Measurements from ENCODE around the gene CTNNA1.

The CTNNA1 gene

DNA sequence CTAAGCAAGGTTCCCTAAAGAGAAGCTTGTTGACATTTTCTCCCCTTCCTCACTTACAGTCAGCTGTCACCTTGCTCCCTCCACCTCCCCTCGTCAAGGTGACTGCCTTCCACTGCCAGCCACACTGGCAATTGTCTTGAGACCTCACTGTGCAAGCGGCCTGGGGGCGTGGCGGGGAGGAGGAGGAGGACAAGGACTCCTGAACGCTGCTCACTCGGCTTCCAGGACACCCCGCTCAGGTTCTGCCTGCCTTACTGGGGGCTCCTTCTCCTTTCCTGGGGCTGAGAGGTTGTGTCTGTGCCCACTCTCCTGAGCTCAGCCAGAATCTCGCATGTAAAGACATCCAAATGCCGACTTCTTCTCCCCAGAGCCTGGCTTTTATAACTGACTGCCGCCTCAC is 182.2 kb downstream of the CTNNA1 start:
- no peak for DNase-seq

- no peak for DNase-seq
These were observed 183.2 kb downstream of the CTNNA1 start for GRCh38 chr5:138936225-138936967.

- no peak for DNase-seq
These were observed 183.7 kb downstream of the CTNNA1 start for GRCh38 chr5:138936968-138937345.

- DNase-seq = no peak
These were observed 184.5 kb downstream of the CTNNA1 start for GRCh38 chr5:138937392-138938387.

- DNase-seq = no peak
These were observed 185.3 kb downstream of the CTNNA1 start for GRCh38 chr5:138938526-138938925.

GRCh38 chr5:138942066-138942465 is 188.8 kb downstream of the CTNNA1 start:
- no peak for DNase-seq

- no peak for DNase-seq
These were observed 189.6 kb downstream of the CTNNA1 start for GRCh38 chr5:138942861-138943260.

DNA sequence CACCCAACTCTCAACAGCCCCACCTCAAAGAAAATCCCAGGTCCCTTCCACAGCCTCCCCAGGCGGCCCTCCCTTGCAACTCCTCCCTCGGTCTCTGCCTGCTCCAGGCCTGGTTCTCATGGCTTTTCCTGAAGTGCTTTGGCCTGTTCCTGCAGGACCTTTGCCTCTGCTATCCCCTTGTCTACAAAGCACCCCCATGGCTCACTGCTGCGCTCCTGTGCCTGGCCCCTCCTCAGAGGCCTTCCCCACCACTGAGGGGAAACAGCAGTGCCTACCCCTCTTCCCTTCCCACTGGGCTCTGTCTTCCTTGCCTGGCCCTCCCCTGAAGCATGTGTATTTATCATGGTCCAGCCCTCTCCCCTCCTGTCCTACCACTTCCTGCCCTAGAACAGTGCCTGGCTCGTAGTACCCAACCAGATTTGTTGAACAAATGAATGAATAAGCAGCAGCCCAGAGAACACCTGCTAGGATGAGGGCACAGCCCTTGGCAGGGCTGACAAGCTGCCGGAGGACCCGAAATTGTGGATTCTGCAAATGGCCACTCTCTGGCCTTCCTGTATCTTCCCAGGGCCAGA is 190.5 kb downstream of the CTNNA1 start:
- no peak for DNase-seq

- no peak for DNase-seq
These were observed 191.5 kb downstream of the CTNNA1 start for GRCh38 chr5:138944527-138945322.

DNA sequence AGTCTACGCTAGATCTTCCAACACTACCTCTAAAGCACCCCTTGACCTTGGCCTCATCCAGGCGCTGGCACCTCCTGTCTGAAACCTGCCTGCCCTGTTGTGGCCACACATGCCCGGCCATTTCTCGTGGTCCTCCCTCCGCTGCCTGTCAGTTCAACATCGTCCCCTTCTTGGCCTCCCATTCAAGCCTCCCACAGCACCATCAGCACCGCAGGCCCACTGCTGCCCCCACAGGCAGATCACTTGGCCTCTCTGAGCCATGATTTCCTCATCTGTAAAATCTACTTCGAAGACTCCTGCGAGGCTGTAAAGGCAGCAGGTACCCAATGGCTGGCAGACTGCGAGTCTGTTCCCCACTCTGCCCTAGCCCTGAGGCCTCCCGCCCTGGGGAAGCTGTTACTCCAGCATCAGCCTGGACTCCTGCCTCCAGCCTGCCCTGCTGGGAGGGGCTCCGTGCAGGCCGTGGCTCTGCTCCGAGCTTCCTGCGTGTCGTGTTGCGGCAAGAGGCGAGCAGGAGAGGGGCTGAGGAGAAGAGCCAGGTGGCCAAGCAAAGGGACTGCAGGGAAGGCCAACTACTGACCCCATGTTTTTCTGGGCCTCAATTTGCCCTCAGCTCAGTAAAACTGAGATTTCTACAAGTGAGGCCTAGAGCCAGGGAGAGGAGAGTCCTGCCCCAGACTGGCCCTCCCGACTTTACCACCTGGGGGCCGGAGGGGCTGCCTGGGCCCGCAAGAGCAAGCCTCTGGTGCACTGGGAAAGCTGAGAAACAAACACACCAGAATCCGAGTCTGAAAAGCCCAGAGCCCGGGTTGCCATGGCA is 192.4 kb downstream of the CTNNA1 start:
- no peak for DNase-seq

DNA sequence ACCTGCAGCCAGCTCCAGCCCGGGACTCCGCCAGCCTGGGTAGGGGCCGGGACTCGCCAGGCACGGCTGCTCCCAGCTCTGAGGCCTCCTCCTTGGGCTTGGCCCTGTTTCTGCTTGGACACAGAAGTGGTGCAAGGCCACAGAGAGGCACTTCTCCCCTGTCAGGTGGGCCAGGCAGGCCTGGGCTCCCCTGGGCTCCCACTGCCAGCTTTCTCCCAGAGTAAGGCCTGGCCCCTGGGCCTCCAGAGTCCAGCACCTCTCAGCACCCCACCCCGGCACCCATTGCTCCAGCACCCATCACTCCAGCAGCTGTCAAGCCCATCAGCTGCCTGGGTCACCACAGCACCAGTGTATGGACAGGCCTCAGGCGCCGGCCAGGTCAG is 193.0 kb downstream of the CTNNA1 start:
- DNase-seq = no peak

DNA sequence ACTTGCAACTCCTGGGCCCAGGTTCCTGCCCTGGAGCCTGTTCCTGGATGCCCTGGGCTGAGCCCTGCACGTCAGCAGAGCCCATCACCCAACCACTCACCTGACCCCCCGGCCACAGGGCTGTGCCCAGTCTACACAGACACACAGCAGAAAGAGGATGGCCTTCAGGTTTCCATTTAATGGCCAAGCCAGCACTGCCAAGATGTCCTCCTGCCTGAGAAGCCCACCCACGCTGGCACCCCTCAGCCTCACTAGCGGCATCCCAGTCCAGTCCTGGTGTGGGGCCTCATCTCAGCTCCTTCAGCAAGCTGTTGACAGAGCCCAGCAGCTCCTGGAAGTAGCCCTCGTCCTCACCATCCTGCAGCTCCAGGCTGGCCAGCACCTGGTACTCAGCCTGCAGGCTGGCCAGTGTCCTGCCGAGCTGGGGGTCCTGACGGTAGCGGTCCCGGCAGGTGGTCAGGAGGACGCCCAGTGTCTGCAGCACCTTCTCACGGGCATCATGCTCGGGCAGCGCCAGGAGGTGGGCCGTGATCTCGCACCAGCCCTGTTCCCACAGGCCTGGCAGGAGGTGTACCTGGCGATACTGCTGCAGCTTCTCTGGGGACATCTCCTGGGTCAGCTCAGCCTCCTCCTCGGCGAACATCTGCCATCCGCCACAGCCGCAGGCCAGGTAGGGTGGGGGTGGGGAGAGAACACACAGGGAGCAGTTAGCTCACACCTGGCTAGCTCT is 193.8 kb downstream of the CTNNA1 start:
- DNase-seq = no peak

DNA sequence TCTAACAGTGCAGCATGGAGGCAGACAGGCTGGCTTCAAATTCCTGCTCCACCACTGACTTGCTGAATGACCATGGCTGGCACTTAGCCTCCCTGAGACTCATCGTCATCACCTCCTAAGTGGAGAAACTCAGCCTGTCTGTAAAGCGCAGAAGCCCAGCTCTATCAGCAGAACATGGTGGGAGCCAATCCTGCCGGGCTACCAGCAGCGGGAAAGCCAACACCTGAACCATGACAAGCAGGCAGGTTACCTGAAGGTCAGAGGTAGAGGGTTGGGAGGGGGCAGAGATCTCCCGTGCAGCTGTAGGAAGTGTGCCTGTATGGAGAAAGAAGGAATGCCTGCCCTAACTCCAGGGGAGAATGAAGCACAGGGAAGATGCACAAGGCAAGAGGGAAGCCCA is 194.6 kb downstream of the CTNNA1 start:
- no peak for DNase-seq

DNA sequence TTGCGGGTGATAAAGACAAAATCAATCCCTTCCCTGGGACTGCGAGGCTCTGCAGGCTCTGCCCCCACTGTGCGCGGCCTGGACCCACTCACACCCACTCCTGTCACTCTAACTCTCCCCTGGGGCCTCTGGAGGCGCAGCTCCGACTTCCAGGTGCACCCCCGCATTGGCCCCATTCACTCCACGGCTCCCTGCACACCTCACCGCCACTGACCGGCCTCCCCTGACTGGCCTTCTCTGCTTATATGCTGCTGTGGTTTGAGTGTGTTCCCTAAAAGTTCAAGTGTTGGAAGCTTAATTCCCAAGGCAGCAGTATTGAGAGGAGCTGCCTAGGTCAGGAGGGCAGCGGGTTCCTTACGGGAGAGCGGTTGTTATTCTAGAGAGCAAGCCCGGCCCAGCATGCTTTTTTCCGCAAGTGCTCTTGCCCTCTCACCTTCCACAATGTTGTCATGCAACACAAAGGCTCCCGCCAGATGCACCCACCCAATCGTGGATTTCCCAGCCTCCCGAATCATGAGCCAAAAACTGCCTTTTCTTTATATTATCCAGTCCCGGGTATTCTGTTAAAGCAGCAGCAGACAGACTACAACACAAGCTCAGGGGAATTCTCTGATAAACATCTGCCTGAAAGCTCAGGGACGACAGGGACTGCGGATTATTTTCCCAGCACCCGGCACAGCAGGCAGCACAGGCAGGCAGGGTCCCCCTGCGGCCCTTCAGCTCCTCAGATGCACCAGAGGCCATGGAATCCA is 195.4 kb downstream of the CTNNA1 start:
- DNase-seq = no peak

DNA sequence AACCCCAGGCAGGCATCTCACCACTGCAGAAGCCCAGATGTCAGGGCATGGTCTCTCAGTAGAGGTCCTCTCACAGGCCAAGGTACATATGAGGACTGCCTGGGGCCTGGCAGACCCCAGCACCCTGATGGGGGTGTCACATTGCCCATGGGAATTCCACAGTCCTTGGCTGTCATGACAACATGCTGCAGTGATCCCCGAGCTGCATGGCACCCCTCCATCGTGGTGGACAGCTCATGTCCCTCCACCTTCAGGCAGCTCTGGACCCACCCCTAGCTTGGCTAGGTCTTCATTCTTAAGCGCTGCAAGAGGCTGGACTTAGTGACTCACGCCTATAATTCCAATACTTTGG is 196.0 kb downstream of the CTNNA1 start:
- no peak for DNase-seq

GRCh38 chr5:138949988-138950387 is 196.8 kb downstream of the CTNNA1 start:
- no peak for DNase-seq

- DNase-seq = no peak
These were observed 197.3 kb downstream of the CTNNA1 start for GRCh38 chr5:138950421-138951031.

DNA sequence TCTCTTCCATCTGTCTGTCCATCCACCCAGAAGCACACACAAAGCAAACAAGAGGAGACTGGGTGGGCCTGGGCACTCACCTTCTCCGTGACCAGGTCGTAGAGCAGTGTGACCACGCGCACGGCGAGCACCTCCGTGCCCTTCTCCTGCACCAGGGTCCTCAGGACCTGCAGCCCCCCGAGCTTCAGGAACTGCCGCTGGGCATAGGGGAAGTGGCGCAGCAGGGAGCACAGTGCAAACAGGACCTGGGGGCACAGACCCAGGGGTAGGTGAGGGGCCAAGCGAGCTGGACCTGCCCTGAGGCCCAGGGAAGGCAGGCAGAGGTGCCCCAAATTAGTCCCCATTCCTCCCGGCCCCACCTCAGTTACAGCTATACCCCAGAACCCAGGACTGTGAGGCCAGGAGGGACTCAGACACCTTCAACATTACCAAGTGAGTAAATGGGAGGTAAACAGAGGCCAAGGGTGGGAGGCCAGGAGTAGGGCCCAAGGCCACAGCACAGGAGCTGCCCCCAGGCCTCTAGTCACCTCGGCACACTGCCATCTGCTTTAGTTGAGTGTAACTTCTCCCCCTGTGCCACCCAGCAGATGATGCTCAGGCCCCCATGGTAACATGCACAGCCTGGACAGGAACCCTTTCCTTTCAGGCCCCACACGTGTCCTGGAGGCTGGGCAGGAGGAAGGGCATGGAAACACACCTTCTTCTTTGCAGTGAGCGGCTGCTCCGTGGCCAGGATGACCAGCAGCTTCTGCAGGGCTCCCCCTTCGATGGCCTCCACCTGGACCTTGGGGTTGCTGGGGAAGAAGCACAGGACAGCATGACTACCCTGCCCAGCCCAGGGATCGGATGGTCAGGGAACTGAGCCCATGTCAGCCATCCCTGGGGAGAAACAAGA is 198.1 kb downstream of the CTNNA1 start:
- DNase-seq = no peak
